ENCODE data around the gene RSPO4.
"Not testable (repeated sequence)": the region's sequence is repeated elsewhere in the genome, so short reads cannot be mapped to it uniquely, and the experiment has no call there.

The RSPO4 gene

GRCh38 chr20:1003920-1004697, 2.0 kb upstream of the RSPO4 start:
- DNase-seq, result no peak

DNA sequence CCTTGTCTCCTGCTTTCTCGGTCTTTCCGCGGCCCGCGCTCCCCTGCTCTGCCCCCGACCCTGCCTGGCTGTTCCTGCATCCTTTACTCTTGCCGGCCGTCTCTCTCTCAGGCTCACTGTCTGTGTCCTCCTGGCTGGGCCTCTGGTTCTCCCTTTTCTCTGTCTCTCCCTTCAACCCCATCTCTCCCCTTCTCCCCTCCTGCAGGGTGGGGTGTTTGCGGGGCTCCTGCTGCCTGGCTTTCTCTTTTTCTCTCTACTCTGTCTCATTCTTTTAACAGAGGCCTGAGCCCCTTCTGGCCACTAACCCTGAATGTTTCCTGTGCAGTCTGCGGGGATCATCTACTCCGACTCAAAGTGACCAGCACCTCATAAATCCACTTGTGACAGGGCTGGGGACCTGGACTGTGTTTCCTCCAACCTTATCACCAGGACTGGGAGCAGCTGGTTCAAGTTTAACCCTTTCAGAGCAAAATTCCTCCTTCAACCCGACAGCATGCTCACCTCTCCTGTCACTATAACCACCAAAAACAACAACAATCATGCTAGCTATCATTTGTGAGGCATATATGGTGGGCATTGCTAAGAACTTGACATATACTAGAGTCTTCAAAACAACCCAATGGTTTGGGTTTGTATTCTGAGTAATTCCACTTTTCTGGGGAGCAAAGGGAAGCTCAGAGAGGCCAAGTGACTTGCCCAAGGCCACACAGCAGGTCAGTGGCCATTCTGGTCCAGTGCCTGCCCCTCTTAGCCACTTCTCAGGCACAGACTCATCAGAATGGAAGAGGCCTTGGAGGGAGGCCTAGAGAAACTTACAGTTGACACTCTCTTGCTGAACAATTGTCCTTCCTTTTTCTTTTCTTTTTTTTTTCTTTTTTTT, 811 bp upstream of the RSPO4 start:
- no peak for DNase-seq

GRCh38 chr20:1001116-1001515, 995 bp downstream of the RSPO4 start:
- no peak for DNase-seq

GRCh38 chr20:998231-998830, 3.8 kb downstream of the RSPO4 start:
- DNase-seq, result no peak

GRCh38 chr20:997486-997885, 4.6 kb downstream of the RSPO4 start:
- DNase-seq, result no peak

DNA sequence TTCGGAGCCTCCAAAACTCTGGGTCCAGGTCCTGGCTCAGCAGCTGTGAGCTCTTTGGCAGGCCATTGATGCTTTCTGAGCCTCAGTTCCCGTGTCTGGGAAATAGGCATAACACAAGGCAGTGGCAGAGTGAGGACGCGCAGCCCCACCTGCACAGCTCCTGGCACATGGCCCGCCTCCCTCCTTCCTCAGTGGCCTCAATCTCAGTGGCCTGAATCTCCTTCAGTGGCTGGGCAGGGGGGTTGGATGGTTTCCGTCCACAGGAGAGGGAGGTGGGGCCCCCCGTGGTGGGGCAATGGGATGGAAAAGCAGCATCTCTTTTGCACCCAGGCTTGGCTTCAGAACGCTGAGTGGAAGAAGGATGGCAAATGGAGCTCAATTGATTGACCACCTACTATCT, 5.1 kb downstream of the RSPO4 start:
- no peak for DNase-seq

DNA sequence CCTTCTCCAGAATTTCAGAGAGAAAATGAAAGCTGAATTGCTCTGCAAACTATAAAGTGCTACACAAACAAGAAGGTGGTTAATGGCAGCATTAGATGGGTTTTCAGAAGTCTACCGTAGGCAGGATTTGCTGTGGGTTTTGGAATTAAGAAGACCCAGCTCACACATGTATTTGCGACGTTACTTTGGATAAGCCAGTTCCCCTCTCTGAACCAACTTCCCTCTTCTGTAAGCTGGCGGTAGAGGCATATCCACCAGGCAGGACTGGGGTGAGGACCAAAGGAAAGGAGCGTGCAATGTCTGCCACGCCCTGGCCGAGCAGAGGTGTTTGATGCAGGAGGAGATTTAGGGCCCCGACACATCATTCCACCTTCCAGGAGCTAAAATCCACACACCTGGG, 6.9 kb downstream of the RSPO4 start:
- peak in 1 of 2 experiments; percentile 10 for DNase-seq

DNA sequence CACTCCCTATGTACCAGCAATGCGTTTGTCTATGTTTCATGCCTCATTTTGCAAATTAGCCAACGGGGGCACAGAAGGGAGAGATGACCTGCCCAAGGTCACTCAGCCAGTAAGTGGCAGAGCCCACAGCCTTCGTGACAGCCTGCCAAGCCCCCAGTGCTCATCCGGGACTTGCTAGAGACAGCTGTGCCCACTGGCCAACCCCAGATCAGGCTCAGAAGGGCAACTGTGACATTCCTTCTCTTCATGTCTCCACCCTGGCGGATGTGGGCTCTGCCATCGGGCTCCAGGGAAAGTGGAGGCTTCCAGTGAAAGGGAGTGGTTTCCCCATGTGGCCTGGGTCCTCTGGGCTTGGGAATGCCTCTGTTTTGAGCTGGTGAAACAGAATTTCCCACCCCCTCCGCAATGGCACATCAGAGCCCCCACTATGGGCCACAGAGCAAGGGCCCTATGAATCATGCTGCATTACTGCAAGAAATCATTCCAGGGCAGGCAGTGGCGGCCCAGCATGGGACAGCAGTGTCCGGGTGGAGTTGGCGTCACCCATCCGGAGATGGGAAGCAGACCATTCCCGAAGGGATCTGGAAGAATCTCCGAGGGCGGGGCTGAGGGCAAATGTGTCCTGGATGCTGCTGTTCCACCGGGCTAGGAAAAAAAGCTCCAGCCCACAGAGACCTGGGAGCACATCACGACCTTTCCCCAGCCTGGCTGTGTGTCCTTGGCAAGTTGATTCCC, 9.1 kb downstream of the RSPO4 start:
- DNase-seq, result no peak

GRCh38 chr20:991850-992249, 10.3 kb downstream of the RSPO4 start:
- DNase-seq, result no peak

- no peak for DNase-seq
Observed at GRCh38 chr20:990293-990959, 11.7 kb downstream of the RSPO4 start.

GRCh38 chr20:988272-988671, 13.8 kb downstream of the RSPO4 start:
- no peak for DNase-seq

DNA sequence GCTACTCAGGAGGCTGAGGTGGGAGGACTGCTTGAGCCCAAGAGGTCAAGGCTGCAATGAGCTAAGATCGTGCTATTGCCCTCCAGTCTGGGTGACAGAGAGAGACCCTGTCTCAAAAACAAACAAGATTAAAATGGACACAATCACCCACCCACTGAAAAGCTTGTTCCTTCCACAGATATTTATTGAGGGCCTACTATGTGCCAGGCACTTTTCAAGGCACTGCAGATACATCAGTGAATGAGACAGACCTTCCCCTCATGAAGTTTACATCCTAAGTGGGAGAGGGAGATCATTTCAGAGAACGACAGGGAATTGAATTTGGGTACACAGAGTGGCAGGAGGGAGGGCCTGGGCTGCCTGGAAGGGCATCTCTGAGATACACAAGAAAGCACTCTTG, 14.4 kb downstream of the RSPO4 start:
- DNase-seq, result no peak

DNA sequence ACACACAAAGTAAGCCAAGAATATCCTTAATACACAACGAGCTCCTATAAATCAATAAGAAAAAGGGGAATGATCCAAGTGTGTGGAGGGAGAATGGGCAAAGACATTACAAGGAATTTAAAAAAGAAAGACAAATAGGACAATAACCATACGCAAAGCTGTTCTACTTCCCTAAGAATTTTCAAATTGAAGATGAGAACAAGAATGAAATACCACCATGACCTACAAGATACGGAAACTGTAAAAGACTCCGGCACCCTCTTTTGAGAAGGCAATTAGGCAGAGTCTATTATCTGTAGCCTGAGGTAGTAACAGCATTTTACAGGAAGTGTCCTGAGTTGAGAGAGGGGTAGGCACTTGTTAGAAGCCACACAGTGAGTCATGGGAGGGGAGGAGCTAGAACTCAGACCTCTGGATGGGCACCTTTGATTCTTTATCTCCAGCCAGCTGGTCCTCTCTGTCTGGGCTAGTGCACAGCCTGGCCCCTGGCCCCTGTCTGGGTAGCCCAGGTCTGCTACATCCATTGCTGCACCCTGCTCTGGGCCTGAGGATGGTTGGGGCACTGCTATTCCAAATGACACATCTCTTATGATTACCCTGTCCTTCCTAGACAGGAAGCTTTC, 15.3 kb downstream of the RSPO4 start:
- no peak for DNase-seq

- not testable (repeated sequence) for DNase-seq
Observed at GRCh38 chr20:984994-985393, 17.1 kb downstream of the RSPO4 start.

GRCh38 chr20:982754-983153, 19.4 kb downstream of the RSPO4 start:
- no peak for DNase-seq

DNA sequence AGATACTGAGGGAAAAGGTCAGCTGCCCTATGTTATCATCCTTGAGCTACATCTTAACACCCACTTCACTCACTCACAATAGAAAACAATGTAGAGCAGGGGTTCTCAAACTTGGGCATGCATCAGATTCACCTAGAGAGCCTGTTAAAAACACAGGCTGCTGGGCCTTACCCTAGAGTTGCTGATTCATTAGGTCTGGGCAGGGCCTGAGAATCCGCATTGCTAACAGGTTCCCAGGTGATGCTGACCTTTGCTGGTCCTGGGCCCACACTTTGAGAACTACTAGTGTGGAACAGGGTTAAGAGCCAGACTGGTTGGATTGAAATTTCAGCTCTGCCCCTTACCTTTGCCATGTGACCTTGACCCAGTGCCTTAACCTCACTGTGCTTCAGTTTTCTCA, 25.1 kb downstream of the RSPO4 start:
- no peak for DNase-seq

GRCh38 chr20:976033-976432, 26.1 kb downstream of the RSPO4 start:
- no peak for DNase-seq

GRCh38 chr20:973785-974194, 28.3 kb downstream of the RSPO4 start:
- peak; percentile 73 to 81 for DNase-seq

GRCh38 chr20:972256-972655, 29.9 kb downstream of the RSPO4 start:
- DNase-seq, result no peak

GRCh38 chr20:971346-971745, 30.8 kb downstream of the RSPO4 start:
- DNase-seq, result no peak

DNA sequence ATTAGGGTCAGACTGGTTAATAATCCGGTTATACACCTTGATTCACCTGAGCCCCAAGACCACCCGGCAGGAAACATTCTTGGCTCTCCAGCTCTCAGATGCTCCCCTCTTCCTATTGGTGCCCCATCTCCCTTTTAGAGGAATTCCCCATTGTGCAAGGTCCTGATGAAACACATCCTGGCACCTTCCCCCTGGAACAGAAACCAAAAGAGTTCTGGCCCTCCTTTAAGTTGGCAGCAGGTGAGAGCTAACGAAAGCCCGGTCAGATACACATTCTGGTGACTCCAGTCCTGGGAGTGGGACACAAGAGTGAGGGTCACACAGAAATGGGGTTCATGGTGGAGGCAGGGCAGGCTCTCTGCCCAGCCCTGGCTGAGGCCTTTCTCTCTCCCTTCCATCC, 32.2 kb downstream of the RSPO4 start:
- no peak for DNase-seq

All from AML-193 (cell line).